ENCODE results near the gene DNAAF1.

- TF ChIP-seq YY1 (IDR thresholded peaks at IDR 0.05; ENCODE audit: low read depth) (no peak), FOXM1 (IDR thresholded peaks at IDR 0.05; ENCODE audit: borderline replicate concordance, low read depth) (no peak), NFIC (IDR thresholded peaks at IDR 0.05) (no peak), RAD21 (IDR thresholded peaks at IDR 0.05; ENCODE audit: low read depth) (no peak), TCF12 (IDR thresholded peaks at IDR 0.05; ENCODE audit: low read depth) (no peak)
Measured at GRCh38 chr16:84111525-84111924, 33.6 kb upstream of the DNAAF1 start.
